ENCODE data around the gene ISM1.

GRCh38 chr20:13199279-13199678 is 21.8 kb upstream of the ISM1 start:
- TF ChIP-seq CTCF (IDR thresholded peaks at IDR 0.05; ENCODE audit: borderline replicate concordance, extremely low read depth, low read length, poor library complexity, severe bottlenecking) (no peak), EZH2 (IDR thresholded peaks at IDR 0.05; ENCODE audit: borderline replicate concordance, low read depth, low read length, severe bottlenecking) (no peak)
